Activated CD4-positive, alpha-beta T cell treated with anti-CD3 and anti-CD28 coated beads, Interleukin-2, Interleukin-6, amounts not matched to agents 100 ng/mL and 50 ng/mL, durations not matched to agents 16 hours and 8 hours (primary cell): ENCODE measurements around the gene MYBPHL.
"Not testable (repeated sequence)": the region's sequence is repeated elsewhere in the genome, so short reads cannot be mapped to it uniquely, and the experiment has no call there.

Experiments used
- DNase-seq: peaks from one replicate; pipeline ENCODE4 v3.0.0-alpha.2; 2020

The MYBPHL gene

DNA sequence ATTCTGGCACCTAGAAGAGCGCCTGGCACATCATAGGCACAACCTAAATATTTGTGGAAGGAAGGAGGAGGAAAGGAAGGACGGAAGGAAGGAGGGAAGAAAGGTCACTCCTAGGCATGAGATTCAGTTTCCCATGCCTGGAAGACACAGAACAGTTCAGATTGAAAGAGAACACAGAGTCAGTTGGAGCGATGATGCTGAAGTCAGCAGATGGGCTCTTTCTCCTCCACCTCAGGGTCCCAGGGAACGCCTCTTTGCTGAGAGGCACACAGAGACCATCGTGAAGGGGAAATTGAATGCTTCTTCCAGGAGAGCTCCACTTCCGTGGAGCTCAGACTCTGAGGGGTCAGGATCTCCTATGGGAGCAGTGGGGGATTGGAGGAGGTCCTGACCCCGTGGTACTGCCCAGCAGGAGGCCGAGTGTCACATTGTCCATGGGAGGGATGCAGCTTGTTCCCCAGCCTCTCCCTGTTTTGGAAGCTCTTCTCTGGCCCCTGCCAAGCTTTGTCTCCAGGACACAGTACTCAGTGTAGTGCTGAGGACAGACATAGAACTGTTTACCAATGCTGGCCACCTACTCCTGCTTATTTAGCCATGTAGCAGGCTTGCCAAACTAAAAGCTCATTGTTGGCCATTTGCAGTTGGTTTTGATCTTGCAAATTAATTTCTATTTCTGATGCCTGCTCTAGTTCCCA, 2.4 kb downstream of the MYBPHL start:
- DNase-seq = no peak

GRCh38 chr1:109301874-109302273, 4.9 kb downstream of the MYBPHL start:
- no peak for DNase-seq

- DNase-seq = no peak
Measured at GRCh38 chr1:109300650-109301151, 6.1 kb downstream of the MYBPHL start.

GRCh38 chr1:109299558-109300343, 7.1 kb downstream of the MYBPHL start:
- DNase-seq = no peak

DNA sequence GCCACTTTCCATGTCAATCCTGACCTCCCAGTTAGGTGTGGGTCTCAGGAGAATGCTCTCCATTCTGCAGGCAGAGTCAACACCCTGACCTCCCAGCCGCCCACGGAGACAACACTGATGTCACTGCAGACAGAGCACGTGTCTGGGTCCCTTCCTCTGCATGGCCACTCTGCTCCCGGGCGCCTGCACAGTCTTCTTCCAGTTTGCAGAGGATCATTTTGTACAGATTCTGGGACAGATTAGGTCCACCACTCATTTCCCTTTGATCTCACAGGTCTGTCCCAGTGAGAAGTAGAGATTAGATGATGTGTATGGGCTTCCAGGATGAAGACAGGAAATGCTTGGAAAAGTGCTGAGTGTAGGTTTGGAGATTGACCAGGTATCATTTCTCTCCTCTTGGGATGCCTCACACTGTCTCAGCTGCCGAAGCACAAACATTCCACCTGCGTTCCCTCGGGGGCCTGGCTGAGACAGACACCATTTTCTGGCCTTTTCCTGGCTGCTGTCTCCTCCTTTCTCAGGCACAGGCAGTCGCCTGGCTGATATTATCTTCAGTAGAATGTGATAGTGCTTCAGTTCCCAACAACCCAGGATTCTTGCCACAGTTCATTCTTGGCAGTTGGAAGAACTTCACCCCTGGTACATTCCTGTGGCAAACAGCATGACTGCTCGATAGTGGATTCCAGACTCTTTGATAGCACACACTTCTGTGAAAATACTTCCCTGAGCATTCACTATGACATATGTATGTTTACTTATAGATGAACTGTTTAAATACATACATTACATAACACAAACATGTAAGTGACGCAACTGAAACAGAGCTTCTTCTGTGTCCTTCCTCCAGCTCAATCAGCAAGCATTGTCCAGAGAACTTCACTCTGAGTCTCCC, 7.9 kb downstream of the MYBPHL start:
- no peak for DNase-seq

GRCh38 chr1:109296782-109297181, 10.0 kb downstream of the MYBPHL start:
- DNase-seq = no peak

DNA sequence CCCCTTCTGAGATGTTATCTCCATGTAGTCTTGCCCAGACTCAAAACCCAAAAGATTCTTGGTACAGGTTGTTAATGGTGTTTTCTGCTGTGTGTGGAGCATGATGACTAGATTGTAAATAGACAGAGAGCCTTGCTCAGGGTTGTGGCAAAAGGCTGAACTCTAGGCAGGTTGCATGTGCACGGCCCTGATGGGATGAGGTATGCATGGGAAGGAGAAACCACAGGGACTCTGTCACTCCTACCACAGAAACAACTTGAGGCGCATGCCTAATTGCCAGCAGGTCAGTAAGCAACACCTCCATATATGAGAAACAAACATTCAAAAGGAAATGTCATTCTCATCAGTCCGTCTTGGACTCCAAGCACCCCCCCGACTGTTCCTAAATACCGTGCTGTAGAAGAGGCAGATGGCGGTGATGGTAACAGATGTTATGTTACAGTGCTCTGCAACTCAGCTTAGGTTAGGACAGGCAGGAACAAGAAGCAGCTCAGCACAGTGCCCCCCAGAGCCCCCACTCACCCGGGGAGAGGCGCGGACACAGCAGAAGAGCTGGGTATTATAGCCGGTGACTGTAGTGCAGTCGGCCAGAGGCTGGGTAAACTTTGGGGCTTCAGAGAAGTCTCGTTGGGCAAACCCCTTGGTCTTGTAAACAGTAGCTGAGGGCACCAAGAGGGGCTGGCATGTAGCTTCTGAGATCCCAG, 10.9 kb downstream of the MYBPHL start:
- no peak for DNase-seq

- no peak for DNase-seq
Measured at GRCh38 chr1:109294481-109294880, 12.3 kb downstream of the MYBPHL start.

DNA sequence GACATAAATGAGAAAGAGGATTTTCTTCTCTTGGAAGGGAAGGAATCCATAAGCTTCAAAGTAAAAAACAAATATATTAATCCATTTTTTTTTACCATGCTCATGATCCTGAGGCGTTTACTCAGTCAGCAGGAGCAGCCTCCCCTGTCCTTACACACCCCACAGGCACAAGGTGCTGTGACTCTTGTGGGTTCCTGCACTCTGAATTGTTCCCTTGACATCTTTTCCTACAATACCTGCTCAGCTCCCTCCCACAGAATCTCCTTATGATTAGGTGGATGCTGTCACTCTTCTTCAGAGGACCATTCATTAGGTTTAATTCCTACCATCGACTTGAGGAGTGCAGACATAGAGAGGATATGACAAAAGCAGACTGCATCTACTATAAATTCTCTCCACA, 13.8 kb downstream of the MYBPHL start:
- no peak for DNase-seq

GRCh38 chr1:109292364-109292763, 14.4 kb downstream of the MYBPHL start:
- no peak for DNase-seq

DNA sequence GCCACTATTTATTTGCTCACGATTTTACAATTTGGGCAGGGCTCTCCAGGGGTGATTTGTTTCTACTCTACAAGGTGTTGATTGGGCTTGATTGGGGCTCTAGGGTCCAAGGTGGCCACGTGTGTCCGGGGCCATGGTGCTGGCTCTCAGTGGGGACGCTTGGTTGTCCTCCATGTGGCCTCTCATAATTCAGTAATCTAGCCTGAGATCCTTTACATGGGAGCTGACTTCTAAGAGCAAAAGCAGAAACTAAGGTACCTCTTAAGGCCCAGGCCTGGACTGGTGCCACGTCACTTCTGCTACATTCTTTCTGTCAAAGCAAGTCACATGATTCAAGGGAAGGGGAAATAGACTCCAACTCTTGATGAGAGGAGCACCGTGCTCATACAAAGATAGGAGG, 15.8 kb downstream of the MYBPHL start:
- no peak for DNase-seq

- no peak for DNase-seq
Measured at GRCh38 chr1:109290137-109290536, 16.7 kb downstream of the MYBPHL start.

DNA sequence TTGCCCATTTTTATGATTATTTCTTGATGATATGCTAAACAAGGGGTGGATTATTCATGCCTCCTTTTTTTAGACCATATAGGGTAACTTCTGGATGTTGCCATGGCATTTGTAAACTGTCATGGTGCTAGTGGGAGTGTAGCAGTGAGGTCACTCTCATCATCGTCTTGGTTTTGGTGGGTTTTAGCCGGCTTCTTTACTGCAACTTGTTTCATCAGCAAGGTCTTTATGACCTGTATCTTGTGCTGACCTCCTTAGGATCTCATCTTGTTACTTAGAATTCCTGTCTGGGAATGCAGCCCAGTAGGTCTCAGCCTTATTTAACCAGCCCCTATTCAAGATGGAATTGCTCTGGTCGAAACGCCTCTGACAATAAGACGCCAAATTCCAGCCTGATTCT, 20.0 kb downstream of the MYBPHL start:
- DNase-seq = not testable (repeated sequence)

DNA sequence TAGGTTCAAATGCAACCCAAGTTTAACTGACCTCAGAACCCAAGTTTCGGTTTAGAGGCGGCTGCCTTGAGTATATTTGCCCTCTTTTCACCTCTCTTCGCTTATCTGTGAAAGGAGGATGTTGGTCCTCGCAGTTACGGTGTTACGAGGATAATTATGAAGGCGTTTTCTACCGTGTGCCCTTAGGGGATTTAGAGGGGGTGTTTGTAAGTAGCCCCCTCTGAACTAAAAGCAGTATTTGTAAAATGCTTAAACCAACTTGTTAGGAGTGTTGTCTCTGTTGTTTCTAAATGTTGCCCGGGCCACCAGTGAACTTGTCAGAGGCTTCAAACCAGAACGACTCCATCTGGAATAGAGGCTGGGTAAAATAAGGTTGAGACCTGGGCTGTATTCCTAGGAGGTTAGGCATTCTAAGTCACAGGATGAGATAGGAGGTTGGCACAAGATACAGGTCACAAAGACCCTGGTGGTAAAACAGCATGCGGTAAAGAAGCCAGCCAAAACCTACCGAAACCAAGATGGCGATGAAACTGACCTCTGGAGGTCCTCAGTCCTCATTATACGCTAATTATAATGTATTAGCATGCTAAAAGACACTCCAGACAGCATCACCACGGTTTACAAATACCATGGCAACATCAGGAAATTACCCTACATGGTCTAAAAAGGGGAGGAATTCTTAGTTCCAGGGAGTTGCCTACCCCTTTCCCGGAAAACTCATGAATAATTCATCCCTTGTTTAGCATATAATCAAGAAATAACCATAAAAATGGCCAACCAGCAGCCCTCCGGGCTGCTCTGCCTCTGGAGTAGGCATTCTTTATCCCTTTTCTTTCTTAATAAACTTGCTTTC, 22.8 kb downstream of the MYBPHL start:
- no peak for DNase-seq

DNA sequence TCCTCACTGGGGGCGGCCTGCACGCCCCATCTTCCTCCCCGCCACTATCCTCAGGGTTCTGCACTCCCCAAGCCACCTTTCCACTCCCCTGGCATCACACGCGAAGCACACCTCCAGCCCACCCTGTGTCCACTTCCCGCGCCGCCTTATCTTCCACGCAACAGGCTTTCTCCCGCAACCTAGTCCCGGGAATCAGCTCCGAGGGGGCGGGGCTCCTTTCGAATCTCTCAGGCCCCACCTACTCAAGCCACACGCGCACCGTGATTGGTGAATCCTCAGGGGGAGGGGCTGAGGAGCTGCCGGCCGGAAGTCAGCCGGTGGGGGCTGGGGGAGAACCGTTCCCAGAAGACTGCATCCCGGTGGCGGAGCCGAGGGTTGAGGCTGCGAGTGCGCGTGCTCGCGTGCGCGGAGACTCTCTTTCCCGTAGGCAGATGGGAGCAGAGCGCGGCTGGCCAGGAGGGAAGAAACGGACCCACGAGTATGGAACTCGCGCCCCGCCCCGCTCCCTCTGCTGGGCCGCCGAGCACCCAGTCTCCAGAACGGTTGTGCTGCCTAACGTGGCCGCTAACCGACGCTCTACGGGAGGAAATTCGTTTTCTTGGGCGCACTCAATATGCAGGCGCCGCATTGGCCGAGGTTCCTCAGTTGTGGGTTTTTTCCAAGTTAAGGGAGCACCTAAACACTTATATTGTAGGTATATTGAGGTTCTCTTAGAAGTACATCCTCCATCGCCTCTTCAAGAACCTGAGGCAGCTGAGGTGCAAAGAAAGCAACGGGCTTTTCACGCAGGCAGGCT, 23.7 kb downstream of the MYBPHL start, which contains the start of gene PSRC1:
PSRC1 (minus strand) TSS at position 194 of the 796 bp plus-strand sequence.
- DNase-seq = peak; percentile 94

GRCh38 chr1:109282497-109282951, 24.3 kb downstream of the MYBPHL start:
- no peak for DNase-seq

DNA sequence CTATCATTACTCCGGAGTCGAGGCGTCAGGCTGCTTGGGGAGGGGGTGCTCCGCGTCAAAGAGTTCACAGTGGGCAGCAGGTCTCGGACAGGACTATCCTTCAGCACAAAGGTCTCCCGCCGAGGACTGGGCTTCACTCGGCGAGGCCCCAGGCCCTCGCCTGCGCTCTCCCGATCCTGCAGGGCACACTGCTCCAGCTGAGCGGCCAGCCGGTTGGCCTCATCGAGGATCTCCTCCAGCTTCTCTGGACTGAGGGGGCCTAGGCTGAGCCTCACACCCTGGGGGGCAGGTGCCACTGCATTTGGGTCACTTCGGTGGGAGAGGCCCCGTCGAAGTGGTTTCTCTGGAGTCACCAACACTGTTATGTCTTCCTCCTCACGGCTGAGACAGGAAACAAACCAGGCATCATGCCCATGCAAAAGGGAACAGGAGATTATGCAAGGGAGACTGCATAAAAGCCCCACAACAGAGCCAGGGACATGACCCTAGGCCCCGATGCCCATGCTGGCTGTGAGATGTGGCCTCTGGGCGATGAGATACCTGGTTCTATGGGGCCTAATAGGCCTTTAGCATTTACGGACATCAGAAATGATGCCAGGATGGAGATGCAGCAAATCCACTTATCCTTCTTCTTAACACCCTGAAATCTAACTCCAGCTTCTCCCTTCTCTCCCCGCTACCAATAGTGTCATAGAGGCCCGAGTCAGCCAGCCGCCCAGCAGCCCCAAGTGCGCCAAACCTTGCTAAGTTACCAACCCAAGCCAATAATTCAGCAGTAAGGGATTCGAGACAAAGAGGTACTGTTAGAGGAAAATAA, 24.9 kb downstream of the MYBPHL start:
- no peak for DNase-seq

DNA sequence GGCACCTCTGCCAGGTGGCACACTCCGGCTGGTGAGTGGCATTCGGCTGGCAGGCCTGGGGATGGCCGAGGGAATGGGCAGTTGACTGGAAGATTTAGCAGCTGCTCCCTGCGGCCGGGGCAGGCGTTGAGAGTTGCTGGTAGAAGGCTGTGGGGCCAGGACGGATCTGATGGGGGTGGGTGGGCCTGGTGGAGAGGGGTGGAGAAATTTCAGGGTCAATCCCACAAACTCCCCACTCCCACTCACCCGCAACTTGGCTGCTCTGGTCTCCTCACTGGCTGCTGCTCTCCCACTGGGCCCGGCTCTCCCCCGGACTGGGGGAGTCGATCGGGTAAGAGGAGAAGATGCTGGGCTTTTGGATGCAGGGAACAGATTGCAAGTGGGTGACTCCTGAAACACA, 25.9 kb downstream of the MYBPHL start:
- DNase-seq = no peak

DNA sequence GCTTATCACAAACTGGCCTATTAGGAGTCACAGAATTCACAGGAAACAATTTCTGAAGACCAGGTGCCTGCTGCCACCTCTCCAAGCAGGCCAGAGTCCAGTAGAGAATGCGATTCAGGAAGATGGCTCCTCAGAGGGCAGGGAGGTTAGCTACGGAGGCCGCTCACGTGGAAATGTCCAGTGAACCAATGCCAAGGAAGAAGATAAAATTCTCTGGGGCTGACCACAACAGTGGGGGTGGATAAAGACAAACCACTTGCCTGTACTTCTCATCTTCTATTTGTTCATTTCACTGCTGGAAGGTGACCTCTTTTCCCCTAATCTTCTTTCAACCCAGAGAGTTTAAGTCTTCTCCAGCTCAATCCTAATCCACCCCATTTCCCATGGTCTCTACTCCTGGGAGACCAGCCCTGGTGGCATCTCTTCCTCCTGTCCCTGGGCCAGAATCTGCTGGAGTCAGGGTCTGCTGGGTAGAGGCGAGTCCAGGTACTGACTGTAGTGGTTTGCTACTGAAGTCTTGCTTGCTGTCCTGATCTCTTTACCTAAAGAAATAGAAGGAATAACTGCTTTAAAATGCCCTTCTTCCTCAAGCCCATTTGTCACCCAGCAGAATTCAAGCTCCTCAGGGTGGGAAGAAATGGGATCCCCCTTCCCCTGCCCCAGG, 27.1 kb downstream of the MYBPHL start:
- no peak for DNase-seq
